PC-9 (cell line): ENCODE results near the gene MPZL1. TPM values are rescaled to one million over a fixed set of nuclear protein-coding genes. Genes with fewer than 3 reads are reported as not detected.

Experiments
- BruUV-seq: library from RNA; stranded (reverse); fragments of 400-500 nt; replicated peaks from 2 replicates; lab custom pipeline; 2021; lab: Mats Ljungman, UMichigan
- CTCF ChIA-PET: fragments of 300-600 bp; sonication (Branson Sonifier 250); formaldehyde crosslinking; loops from one replicate; lab custom pipeline; 2022; ENCODE audit warnings: antibody characterized with exemption; lab: Charles Lee
- POLR2A ChIA-PET: fragments of 300-600 bp; sonication (Branson Sonifier 250); formaldehyde crosslinking; loops from one replicate; lab custom pipeline; 2022; ENCODE audit warnings: antibody characterized with exemption; ENCODE audit not compliant: unreplicated experiment; lab: Charles Lee
- DNase-seq, 2 experiments: peaks; one replicate each; pipeline versions ENCODE4 v3.0.0 to v3.0.0-alpha.2; 2015 to 2022; ENCODE audit warnings: mixed read lengths in 1 of 2
- H2AFZ ChIP-seq: fragments of 200-600 bp; sonication (generic); 2 replicates; pipeline ENCODE4 v1.8.1; 2017; ENCODE audit warnings: antibody characterized with exemption
- H3F3A ChIP-seq: fragments of 200-600 bp; sonication (generic); 2 replicates; pipeline ENCODE4 v1.8.1; 2017; ENCODE audit warnings: antibody characterized with exemption, mild to moderate bottlenecking, low read depth; ENCODE audit not compliant: insufficient read depth
- H3K27ac ChIP-seq: fragments of 200-600 bp; sonication (generic); 2 replicates; pipeline ENCODE4 v1.6.1; 2016; ENCODE audit warnings: mixed run types
- H3K27me3 ChIP-seq: fragments of 200-600 bp; sonication (generic); 2 replicates; pipeline ENCODE4 v1.6.1; 2016; ENCODE audit warnings: low read depth, mixed run types; ENCODE audit not compliant: insufficient read depth
- H3K36me3 ChIP-seq: fragments of 200-600 bp; sonication (generic); 2 replicates; pipeline ENCODE4 v1.6.1; 2016; ENCODE audit warnings: low read depth, mixed run types
- H3K4me1 ChIP-seq: fragments of 200-600 bp; sonication (generic); replicated peaks from 2 replicates; pipeline ENCODE4 v1.6.1; 2016; ENCODE audit warnings: mixed run types; ENCODE audit not compliant: insufficient read depth
- H3K4me2 ChIP-seq: fragments of 200-600 bp; sonication (generic); 2 replicates; pipeline ENCODE4 v1.6.1; 2017; ENCODE audit warnings: mixed run types
- H3K4me3 ChIP-seq: fragments of 200-600 bp; sonication (generic); 2 replicates; pipeline ENCODE4 v1.6.1; 2016; ENCODE audit warnings: mixed run types
- H3K79me2 ChIP-seq: fragments of 200-600 bp; sonication (generic); 2 replicates; pipeline ENCODE4 v1.6.1; 2017; ENCODE audit warnings: low read depth, mixed run types
- H3K9me2 ChIP-seq: fragments of 200-600 bp; sonication (generic); 2 replicates; pipeline ENCODE4 v1.8.1; 2017; ENCODE audit warnings: mild to moderate bottlenecking; ENCODE audit not compliant: insufficient read depth
- H3K9me3 ChIP-seq: fragments of 200-600 bp; sonication (generic); 2 replicates; pipeline ENCODE4 v1.8.1; 2016; ENCODE audit warnings: low read depth; ENCODE audit not compliant: insufficient read depth
- H4K20me1 ChIP-seq: fragments of 200-600 bp; sonication (generic); 2 replicates; pipeline ENCODE4 v1.8.1; 2017; ENCODE audit not compliant: insufficient read depth
- CTCF ChIP-seq: fragments of 200-600 bp; sonication (generic); conservative IDR thresholded peaks from 2 replicates; pipeline ENCODE4 v1.6.1; 2017; ENCODE audit warnings: mixed run types, antibody characterized with exemption, mild to moderate bottlenecking, moderate library complexity
- EZH2 ChIP-seq: fragments of 200-600 bp; sonication (generic); IDR thresholded peaks from 2 replicates; pipeline ENCODE4 v1.8.0; 2017; ENCODE audit warnings: antibody characterized with exemption, low read depth
- intact Hi-C: fragments of 100-400 bp; cut with micrococcal nuclease; formaldehyde crosslinking; loops from one replicate; pipeline ENCODE4 v1.10.0; 2022; ENCODE audit not compliant: unreplicated experiment
- total RNA-seq: library from RNA; stranded (reverse); gene quantifications from 2 replicates; pipeline ENCODE4 v1.2.3, GENCODE V29; 2021

MPZL1 gene
- total RNA-seq, 1 experiment from 2014 or later = 80.3 TPM

DNA sequence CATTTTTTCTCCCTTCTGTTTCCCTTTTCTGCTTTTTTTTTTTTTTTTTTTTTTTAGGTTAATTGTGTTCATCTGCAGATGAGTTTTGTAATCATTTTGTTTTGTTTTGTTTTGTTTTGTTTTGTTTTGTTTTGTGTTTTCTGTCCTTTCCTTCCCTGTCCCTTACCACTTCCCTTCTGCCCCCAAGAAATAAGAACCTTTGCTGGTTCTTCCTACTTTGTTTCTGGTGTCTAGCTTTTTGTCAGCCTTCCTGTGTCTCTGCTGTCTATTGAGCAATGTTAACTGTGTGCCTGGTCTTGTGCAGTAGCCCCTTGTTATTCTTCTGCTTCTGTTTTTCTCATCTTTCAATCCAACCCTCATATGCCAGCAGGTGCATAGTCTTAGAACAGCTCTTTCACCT, 46.0 kb downstream of the MPZL1 start:
- Histone ChIP-seq H2AFZ (no peak overlapping the region), H3K9me3 (no peaks in the 10 kb centered on the region), H3F3A (no peaks in the 10 kb centered on the region; the same call in 1 of the 2 replicates), H3K4me3 (no peak overlapping the region), H3K27me3 (no peaks in the 10 kb centered on the region), H3K4me2 (no peak overlapping the region), H4K20me1 (no peaks in the 10 kb centered on the region), H3K4me1 (no peaks in the 10 kb centered on the region), H3K79me2 (peaks cover 18% of the 10 kb centered on the region), H3K27ac (no peak overlapping the region), H3K9me2 (no peaks in the 10 kb centered on the region), H3K36me3 (peaks cover 11% of the 10 kb centered on the region; the same call in 1 of the 2 replicates)
- DNase-seq = no peak
- TF ChIP-seq EZH2 = no peak
- TF ChIP-seq CTCF = no peak
- ChIA-PET POLR2A (interaction anchor here (0.7 kb wide), 1 partner anchor 315 kb away, joined by 8 read pairs; no protein-coding TSS in a partner anchor), CTCF (no interaction called here)
- intact Hi-C loops = no loop called here
- no TSS peak for BruUV-seq

DNA sequence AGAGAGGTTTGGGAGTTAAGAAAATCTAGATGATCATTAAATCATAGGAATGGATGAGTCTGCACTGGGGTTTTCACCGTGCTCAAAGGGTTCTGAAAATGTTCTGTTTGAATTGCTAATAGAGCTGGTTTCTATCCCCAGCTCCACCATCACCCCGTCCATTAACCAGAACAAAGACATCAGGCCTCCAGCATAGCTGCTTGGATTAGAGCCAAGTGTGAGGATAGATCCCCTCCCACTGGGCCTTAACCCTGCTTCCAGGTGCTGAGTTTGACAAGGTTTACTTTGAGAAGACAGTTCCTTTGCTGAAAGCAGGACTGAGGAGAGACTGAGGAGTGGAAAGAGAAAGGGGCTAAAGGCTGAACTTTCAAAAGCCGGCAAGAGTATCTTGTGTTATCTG, 48.3 kb downstream of the MPZL1 start:
- Histone ChIP-seq H3F3A (no peaks in the 10 kb centered on the region), H3K9me3 (no peaks in the 10 kb centered on the region), H3K36me3 (peaks cover 30% of the 10 kb centered on the region), H3K4me3 (no peak overlapping the region), H3K79me2 (no peaks in the 10 kb centered on the region), H3K4me1 (no peaks in the 10 kb centered on the region), H3K9me2 (no peaks in the 10 kb centered on the region), H2AFZ (no peak overlapping the region), H3K4me2 (no peak overlapping the region), H3K27ac (no peak overlapping the region), H4K20me1 (no peaks in the 10 kb centered on the region), H3K27me3 (no peaks in the 10 kb centered on the region)
- no peak for DNase-seq
- POLR2A ChIA-PET = no interaction called here
- no peak for TF ChIP-seq CTCF
- no peak for TF ChIP-seq EZH2
- intact Hi-C loops = no loop called here
- CTCF ChIA-PET = no interaction called here
- no TSS peak for BruUV-seq

DNA sequence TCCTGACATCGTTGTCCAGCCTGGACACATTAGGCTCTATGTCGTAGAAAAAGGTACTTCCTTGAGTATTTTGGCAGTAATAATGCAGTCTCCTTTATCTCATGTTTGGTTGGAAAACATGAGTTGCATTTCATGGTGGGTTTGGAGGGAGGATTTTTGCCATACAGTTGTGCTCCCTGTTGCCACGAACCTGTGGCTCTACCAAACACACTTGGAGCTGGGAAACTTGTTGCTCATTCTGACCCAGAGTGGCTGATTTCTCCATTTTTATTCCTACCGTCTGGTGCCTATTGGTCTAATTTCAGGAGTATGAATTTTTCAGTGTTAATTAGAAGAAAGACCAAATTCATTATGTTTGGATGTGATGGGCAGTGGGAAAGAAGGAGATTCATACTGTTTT, 50.7 kb downstream of the MPZL1 start:
- ChIA-PET POLR2A (no interaction called here), CTCF (no interaction called here)
- H4K20me1 ChIP-seq = no peaks in the 10 kb centered on the region
- TF ChIP-seq CTCF (no peak), EZH2 (no peak)
- DNase-seq = no peak
- H3K4me2 ChIP-seq = no peak overlapping the region
- H3K79me2 ChIP-seq = no peaks in the 10 kb centered on the region
- BruUV-seq = no TSS peak
- H3F3A ChIP-seq = no peaks in the 10 kb centered on the region
- no peak overlapping the region for H3K27ac ChIP-seq
- H3K9me2 ChIP-seq = no peaks in the 10 kb centered on the region
- no peaks in the 10 kb centered on the region for H3K27me3 ChIP-seq
- H3K36me3 ChIP-seq = peaks cover 48% of the 10 kb centered on the region
- H3K4me3 ChIP-seq = no peak overlapping the region
- no peaks in the 10 kb centered on the region for H3K9me3 ChIP-seq
- intact Hi-C loops = no loop called here
- H3K4me1 ChIP-seq = no peaks in the 10 kb centered on the region
- no peak overlapping the region for H2AFZ ChIP-seq
